Common myeloid progenitor, CD34-positive (primary cell): Measurements from ENCODE around the gene ANKRD13B.

Experiments
- CTCF ChIA-PET: fragments of 350-600 bp; sonication (Branson Sonifier 250); formaldehyde crosslinking; loops from one replicate; lab custom pipeline; 2021; ENCODE audit warnings: antibody characterized with exemption; lab: Charles Lee
- POLR2A ChIA-PET: fragments of 350-600 bp; sonication (Branson Sonifier 250); formaldehyde crosslinking; loops from one replicate; lab custom pipeline; 2021; ENCODE audit warnings: antibody characterized with exemption; lab: Charles Lee
- DNase-seq, 3 donors: peaks; one replicate each; pipeline versions ENCODE4 v3.0.0 to v3.0.0-alpha.2; 2013
- H3K27ac ChIP-seq, 2 experiments: 1 replicate in 1 of 2; 2 replicates in 1 of 2; pipeline ENCODE4 v1.7.0; 2013; ENCODE audit warnings: inconsistent platforms in 2 of 2, low read length in 2 of 2, mild to moderate bottlenecking in 2 of 2, low read depth in 1 of 2, moderate library complexity in 1 of 2; ENCODE audit not compliant: severe bottlenecking in 2 of 2, insufficient read depth in 1 of 2, poor library complexity in 1 of 2
- H3K27me3 ChIP-seq, 5 experiments: replicated peaks in 2 of 5; 1 replicate in 3 of 5; 2 replicates in 2 of 5; pipeline versions ENCODE4 v1.6.1 to v1.7.0; 2013; ENCODE audit warnings: low read length in 4 of 5, mild to moderate bottlenecking in 2 of 5, moderate library complexity in 2 of 5, inconsistent platforms in 1 of 5; ENCODE audit not compliant: insufficient read depth in 5 of 5, control insufficient read depth in 4 of 5
- H3K36me3 ChIP-seq, 4 experiments: 1 replicate in 2 of 4; 2 replicates in 2 of 4; pipeline versions ENCODE4 v1.6.1 to v1.7.0; 2013; ENCODE audit warnings: low read length in 3 of 4, control low read depth in 1 of 4, mild to moderate bottlenecking in 1 of 4; ENCODE audit not compliant: control insufficient read depth in 4 of 4, insufficient read depth in 4 of 4
- H3K4me1 ChIP-seq, 4 experiments: 1 replicate in 3 of 4; 2 replicates in 1 of 4; pipeline versions ENCODE4 v1.6.1 to v1.7.1; 2013; ENCODE audit warnings: low read length in 3 of 4, mild to moderate bottlenecking in 3 of 4, control low read depth in 1 of 4, inconsistent platforms in 1 of 4, moderate library complexity in 1 of 4; ENCODE audit not compliant: control insufficient read depth in 4 of 4, insufficient read depth in 4 of 4; ENCODE audit errors: control extremely low read depth in 1 of 4
- H3K4me3 ChIP-seq, 7 experiments: 1 replicate in 4 of 7; 2 replicates in 3 of 7; pipeline versions ENCODE4 v1.5.1 to v1.7.0; 2013; ENCODE audit warnings: mild to moderate bottlenecking in 7 of 7, low read length in 6 of 7, moderate library complexity in 6 of 7, inconsistent platforms in 2 of 7, low read depth in 2 of 7, control low read depth in 1 of 7; ENCODE audit not compliant: insufficient read depth in 4 of 7, control insufficient read depth in 1 of 7; ENCODE audit errors: extremely low read depth in 1 of 7
- H3K9me3 ChIP-seq, 5 experiments: 1 replicate in 4 of 5; 2 replicates in 1 of 5; pipeline versions ENCODE4 v1.6.1 to v1.7.1; 2013; ENCODE audit warnings: low read length in 4 of 5, mild to moderate bottlenecking in 2 of 5, inconsistent platforms in 1 of 5, low read depth in 1 of 5, moderate library complexity in 1 of 5; ENCODE audit not compliant: control insufficient read depth in 4 of 5, insufficient read depth in 2 of 5; ENCODE audit errors: control extremely low read depth in 1 of 5
- whole genome bisulfite sequencing: methylation state at CpG from one replicate; pipeline ENCODE4 v1.1.5; 2013; ENCODE audit not compliant: insufficient coverage; 5-methylcytosine and 5-hydroxymethylcytosine counted together

The ANKRD13B gene

DNA sequence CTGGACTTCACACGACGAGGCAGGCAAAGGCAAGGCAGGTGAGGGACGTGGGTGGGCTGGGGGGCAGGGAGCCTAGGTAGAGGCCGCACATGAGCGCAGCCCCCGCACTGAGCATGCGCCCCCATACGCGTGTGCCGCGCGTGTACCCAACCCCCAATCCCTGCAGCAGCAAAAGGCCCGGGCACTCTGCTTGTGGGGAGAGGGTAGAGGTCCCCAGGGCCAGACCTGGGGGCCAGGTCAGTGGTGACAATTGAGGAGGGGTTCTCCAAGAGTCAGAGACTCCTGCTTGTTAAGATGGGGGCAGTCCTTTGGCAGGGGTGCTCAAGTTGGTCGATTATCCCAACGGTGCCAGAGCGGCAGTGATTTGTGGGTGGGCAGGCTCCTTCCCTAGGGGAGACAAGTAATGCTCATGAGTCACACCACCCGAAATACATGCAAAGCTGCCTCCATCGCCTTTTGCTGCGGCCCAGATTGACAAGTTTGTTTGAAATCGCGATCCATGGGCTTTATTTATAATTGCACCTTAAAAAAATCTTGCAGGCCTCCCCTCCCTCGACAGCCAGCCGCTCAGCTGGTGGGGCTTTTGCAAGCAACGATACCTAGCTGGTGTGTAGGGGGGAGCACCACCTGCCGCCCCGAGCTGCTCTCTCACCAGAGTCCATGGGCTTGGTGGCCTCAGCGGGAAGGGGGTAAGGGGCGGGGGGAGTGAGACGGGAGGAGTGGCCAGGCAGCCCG lies 2.4 kb upstream of the ANKRD13B start:
- peak in 1 of 3 donors; percentile 45 for DNase-seq
- peak overlapping the region in 6 of 7 experiments; percentile 64 to 90 (median 78) for H3K4me3 ChIP-seq
- no peaks in the 10 kb centered on the region for H3K9me3 ChIP-seq
- H3K4me1 ChIP-seq = peaks cover 4 to 79% (median 77%) of the 10 kb centered on the region in 4 experiments
- WGBS = 43% methylated on average over 27 of the region's 30 CpGs
- POLR2A ChIA-PET = interaction anchor here (0.6 kb wide), 1 partner anchor 27 kb away, joined by 3 read pairs; no protein-coding TSS in a partner anchor
- H3K27ac ChIP-seq = peak overlapping the region in 1 of 2 experiments; percentile 54
- CTCF ChIA-PET = interaction anchor here (0.8 to 5.0 kb wide), 6 partner anchors 13 to 56 kb away, joined by 3 to 137 read pairs (median 4); no protein-coding TSS in a partner anchor
- H3K27me3 ChIP-seq = no peaks in the 10 kb centered on the region
- H3K36me3 ChIP-seq = no peaks in the 10 kb centered on the region

DNA sequence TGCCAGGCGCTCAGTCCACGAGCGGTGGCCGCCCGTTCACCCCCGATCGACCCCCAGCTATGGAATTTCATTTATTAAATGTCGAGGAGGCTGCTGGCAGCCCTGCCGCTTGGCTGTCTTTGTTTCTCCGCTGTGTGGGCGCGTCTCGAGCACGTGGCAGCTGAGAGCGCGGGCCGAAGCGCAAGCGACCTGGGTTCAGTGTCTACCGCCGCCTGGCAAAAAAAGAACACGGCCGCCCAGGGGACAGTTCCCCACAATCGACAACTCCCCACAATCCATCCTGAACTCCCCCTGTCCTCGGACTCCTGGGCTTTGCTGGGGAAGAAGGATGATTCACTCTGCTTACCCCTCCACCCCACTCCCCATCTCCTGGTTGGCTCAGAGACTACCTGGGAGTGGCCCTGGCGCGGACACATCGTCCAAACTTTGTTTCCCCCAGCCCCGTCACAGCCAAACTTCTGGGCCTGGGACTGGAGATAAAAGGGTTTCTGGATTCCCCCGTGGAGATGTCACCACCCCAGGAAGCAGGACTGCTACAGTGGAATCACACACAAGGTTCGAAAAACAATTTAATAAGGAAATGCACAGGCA lies 1.7 kb upstream of the ANKRD13B start:
- no peaks in the 10 kb centered on the region for H3K36me3 ChIP-seq
- no peaks in the 10 kb centered on the region for H3K9me3 ChIP-seq
- DNase-seq = peak in 2 of 3 donors; percentile 50 to 65
- peaks cover 4 to 74% (median 72%) of the 10 kb centered on the region in 4 experiments for H3K4me1 ChIP-seq
- 0% methylated on average over 21 of the region's 31 CpGs for WGBS
- CTCF ChIA-PET = interaction anchor here (0.7 to 5.0 kb wide), 11 partner anchors 9 to 215 kb away, joined by 3 to 137 read pairs (median 5); no protein-coding TSS in a partner anchor
- POLR2A ChIA-PET = interaction anchor here (0.6 to 1.0 kb wide), 3 partner anchors 22 to 27 kb away, joined by 3 to 6 read pairs (median 3); no protein-coding TSS in a partner anchor
- peak overlapping the region in 6 of 7 experiments; percentile 30 to 90 (median 57) for H3K4me3 ChIP-seq
- H3K27me3 ChIP-seq = no peaks in the 10 kb centered on the region
- no peak overlapping the region for H3K27ac ChIP-seq

DNA sequence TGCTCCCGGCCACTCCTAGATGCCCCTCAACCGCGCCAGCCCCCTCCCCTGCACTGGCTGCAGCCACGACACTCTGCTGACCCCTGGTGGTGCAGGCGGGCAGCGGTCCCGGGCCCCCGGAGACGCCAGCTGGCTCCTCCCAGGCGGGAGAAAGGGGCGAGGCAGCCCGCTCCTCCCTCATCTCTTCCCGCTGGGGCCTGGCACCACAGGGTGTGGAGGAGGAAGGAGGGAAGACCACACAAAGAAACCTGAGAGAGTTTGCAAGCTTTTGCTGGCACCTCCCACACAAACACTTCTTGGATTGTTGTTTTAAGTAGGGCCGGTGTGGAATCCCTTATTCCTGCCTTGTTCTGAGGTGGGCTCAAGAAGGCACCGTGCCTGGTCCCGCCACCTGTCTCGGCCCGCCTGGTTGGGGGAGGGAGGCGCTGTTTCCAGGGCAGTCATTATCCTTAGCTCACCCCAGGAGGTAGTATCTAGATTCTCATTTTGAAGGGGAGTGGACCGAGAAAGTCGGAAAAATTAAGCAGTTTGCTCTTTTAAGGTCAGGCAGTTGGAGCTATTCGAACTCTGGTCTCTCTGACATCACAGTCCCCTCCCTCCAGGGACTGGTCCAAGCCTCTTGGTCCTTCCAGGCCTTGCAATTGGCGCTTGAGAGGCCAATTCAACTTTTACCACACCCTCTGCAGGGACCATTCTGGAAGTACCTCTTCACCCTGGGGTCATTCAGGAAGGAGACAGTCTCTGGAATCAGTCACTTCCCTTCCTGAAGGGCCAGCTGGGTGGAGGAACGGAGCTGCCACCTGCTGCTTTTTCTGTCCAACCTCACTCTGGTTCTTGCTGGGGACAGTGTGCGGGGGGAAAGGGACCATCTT lies 959 bp upstream of the ANKRD13B start:
- 56% methylated on average over 7 of the region's 25 CpGs for WGBS
- peak; percentile 76 to 80 (median 79) for DNase-seq
- Histone ChIP-seq H3K4me1 (peaks cover 4 to 68% (median 66%) of the 10 kb centered on the region in 4 experiments), H3K27me3 (peaks cover 0 to 1% (median 0%) of the 10 kb centered on the region in 5 experiments), H3K27ac (no peak overlapping the region), H3K4me3 (peak overlapping the region in 5 of 7 experiments; percentile 30 to 90 (median 73)), H3K9me3 (no peaks in the 10 kb centered on the region), H3K36me3 (no peaks in the 10 kb centered on the region)
- ChIA-PET CTCF (interaction anchor here (0.7 to 5.0 kb wide), 12 partner anchors 9 to 222 kb away, joined by 3 to 137 read pairs (median 5); no protein-coding TSS in a partner anchor), POLR2A (interaction anchor here (0.9 to 1.4 kb wide), 3 partner anchors 22 to 26 kb away, joined by 3 to 6 read pairs (median 3); partner anchors contain the start of gene ABHD15)

DNA sequence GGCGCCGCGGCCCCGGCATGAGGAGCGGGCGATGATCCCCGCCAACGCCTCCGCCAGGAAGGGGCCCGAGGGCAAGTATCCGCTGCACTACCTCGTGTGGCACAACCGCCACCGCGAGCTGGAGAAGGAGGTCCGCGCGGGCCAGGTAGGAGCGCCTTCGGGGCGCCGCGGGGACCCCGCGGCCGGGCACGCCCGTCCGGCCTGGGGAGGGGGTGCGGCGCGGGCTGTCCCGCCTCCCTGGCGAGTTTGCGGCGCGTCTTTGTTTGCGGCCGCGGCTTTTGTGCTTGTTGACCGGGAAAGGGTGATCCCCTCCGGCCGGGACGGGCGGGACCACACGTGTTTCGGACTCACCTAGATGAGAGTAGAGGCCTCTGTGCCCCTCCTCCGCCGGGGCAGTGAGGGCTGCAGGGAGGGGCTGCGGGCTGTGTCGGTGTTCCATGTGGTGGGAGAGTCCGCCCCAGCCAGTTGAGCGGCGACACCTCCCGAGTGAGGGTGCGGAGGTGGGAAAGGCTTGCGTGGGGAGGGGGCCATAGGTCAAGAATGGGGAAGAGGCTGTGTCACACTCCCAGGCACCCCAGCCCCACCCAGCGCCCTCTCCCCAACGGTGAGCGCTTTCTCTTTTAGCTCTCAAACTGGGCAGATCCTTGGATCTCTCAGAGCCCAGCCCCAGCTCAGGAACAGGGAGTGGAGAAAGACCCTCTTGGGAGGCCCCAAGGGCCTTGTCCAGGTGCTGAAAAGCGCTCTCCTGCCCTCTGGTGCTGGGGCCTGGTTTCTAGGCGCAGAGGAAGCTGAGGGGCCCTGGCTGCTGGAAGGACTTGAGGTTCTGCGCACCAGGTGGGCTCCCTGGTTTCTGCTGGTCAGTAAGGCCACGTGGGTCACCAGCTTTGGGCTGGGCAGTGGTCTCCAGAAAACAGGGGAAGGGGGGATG lies 923 bp downstream of the ANKRD13B start:
- H3K36me3 ChIP-seq = no peaks in the 10 kb centered on the region
- CTCF ChIA-PET = interaction anchor here (0.8 to 5.0 kb wide), 9 partner anchors 9 to 761 kb away, joined by 3 to 137 read pairs (median 8); no protein-coding TSS in a partner anchor
- no peaks in the 10 kb centered on the region for H3K9me3 ChIP-seq
- H3K27me3 ChIP-seq = peaks cover 0 to 1% (median 0%) of the 10 kb centered on the region in 5 experiments
- H3K4me1 ChIP-seq = peaks cover 4 to 49% (median 47%) of the 10 kb centered on the region in 4 experiments
- peak in 2 of 3 donors; percentile 60 to 68 for DNase-seq
- H3K27ac ChIP-seq = no peak overlapping the region
- POLR2A ChIA-PET = interaction anchor here (0.6 to 1.4 kb wide), 3 partner anchors 19 to 260 kb away, joined by 3 to 4 read pairs (median 3); partner anchors contain the start of gene ABHD15
- peak overlapping the region; percentile 44 to 90 (median 67) for H3K4me3 ChIP-seq
- 2% methylated on average over 53 of the region's 64 CpGs for WGBS

GRCh38 chr17:29594519-29595090 lies 1.7 kb downstream of the ANKRD13B start:
- H3K4me3 ChIP-seq = peak overlapping the region in 3 of 7 experiments; percentile 67 to 90 (median 79)
- WGBS = 97% methylated on average over 11 of the region's 11 CpGs
- H3K4me1 ChIP-seq = peaks cover 4 to 48% (median 46%) of the 10 kb centered on the region in 4 experiments

More at GRCh38 chr17:29594519-29595090, 1.7 kb downstream of the ANKRD13B start:
- Histone ChIP-seq H3K27me3 (peaks cover 0 to 1% (median 0%) of the 10 kb centered on the region in 5 experiments), H3K36me3 (no peaks in the 10 kb centered on the region), H3K27ac (no peak overlapping the region), H3K9me3 (no peaks in the 10 kb centered on the region)
- POLR2A ChIA-PET = interaction anchor here (0.6 to 1.0 kb wide), 2 partner anchors 18 to 259 kb away, joined by 3 to 4 read pairs; no protein-coding TSS in a partner anchor
- DNase-seq = no peak
- CTCF ChIA-PET = interaction anchor here (0.8 to 5.0 kb wide), 8 partner anchors 9 to 762 kb away, joined by 3 to 137 read pairs (median 7); no protein-coding TSS in a partner anchor
